Measurements from ENCODE around the gene IRF2. TPM values are rescaled to one million over a fixed set of nuclear protein-coding genes. Genes with fewer than 3 reads are reported as not detected.

Gene IRF2
- total and polyA plus RNA-seq, 2 of the 8 experiments (the other 6 are each of a cell fraction or from before 2014, with no cell fraction given), result 13.8 to 17.0 TPM

GRCh38 chr4:184506527-184507121 lies 32.3 kb upstream of the IRF2 start:
- Histone ChIP-seq H3K56ac (replicated peaks; ENCODE audit: insufficient read length, low read depth, low read length) (no peak overlapping the region), H3K4me3 (ENCODE audit: extremely low read depth in 1 of 4, insufficient read depth in 2 of 4, low read depth in 3 of 4, low read length in 4 of 4) (no peak overlapping the region), H4K5ac (ENCODE audit: insufficient read length, low read depth, low read length) (no peak overlapping the region), H3K36me3 (ENCODE audit: control insufficient read depth in 2 of 4, insufficient read depth in 4 of 4, low read length in 3 of 4) (no peaks in the 10 kb centered on the region), H3K9me3 (ENCODE audit: insufficient read depth in 2 of 2, low read depth in 1 of 2, low read length in 1 of 2) (no peaks in the 10 kb centered on the region), H3K23me2 (ENCODE audit: low read depth, low read length) (no peaks in the 10 kb centered on the region), H2AFZ (ENCODE audit: low read length) (0 out of 2 replicates have a peak overlapping the region, but pooled peaks have one; percentile 62), H3K4me2 (ENCODE audit: insufficient read depth in 1 of 2, low read depth in 2 of 2, low read length in 2 of 2) (no peak overlapping the region), H3K14ac (ENCODE audit: insufficient read length) (no peak overlapping the region), H4K91ac (replicated peaks; ENCODE audit: insufficient read length, low read length) (no peak overlapping the region), H3K27ac (ENCODE audit: low read depth, low read length) (no peak overlapping the region), H3K4ac (replicated peaks; ENCODE audit: insufficient read length, low read depth, low read length) (no peak overlapping the region), H3K18ac (ENCODE audit: extremely low read depth, low read length) (no peak overlapping the region), H3K4me1 (replicated peaks in 1 of 4; ENCODE audit: control insufficient read depth in 3 of 4, insufficient read depth in 4 of 4, low read length in 3 of 4) (no peaks in the 10 kb centered on the region), H3K23ac (ENCODE audit: insufficient read length) (no peak overlapping the region), H2BK12ac (ENCODE audit: low read depth, low read length) (no peak overlapping the region), H3K79me1 (ENCODE audit: low read depth, low read length) (no peaks in the 10 kb centered on the region), H2BK120ac (replicated peaks; ENCODE audit: low read depth, low read length) (no peak overlapping the region), H2BK20ac (ENCODE audit: low read length) (no peak overlapping the region), H3K9ac (replicated peaks in 1 of 4; ENCODE audit: extremely low read depth in 1 of 4, low read depth in 3 of 4, low read length in 3 of 4) (no peak overlapping the region), H4K8ac (ENCODE audit: extremely low read depth, insufficient read depth, low read length) (no peak overlapping the region), H2AK5ac (ENCODE audit: low read depth, low read length) (no peak overlapping the region), H2BK5ac (ENCODE audit: low read depth, low read length) (no peak overlapping the region), H3K27me3 (replicated peaks in 1 of 4; ENCODE audit: control insufficient read depth in 3 of 4, extremely low read depth in 1 of 4, insufficient read depth in 3 of 4, low read length in 3 of 4) (no peaks in the 10 kb centered on the region), H4K20me1 (replicated peaks in 1 of 2; ENCODE audit: control insufficient read depth in 1 of 2, insufficient read depth in 2 of 2, low read length in 2 of 2) (no peaks in the 10 kb centered on the region), H3K79me2 (ENCODE audit: control insufficient read depth in 1 of 2, insufficient read depth in 2 of 2, low read length in 2 of 2) (no peaks in the 10 kb centered on the region), H2BK15ac (ENCODE audit: low read length) (no peak overlapping the region)
- ChIA-PET CTCF (ENCODE audit: partially characterized antibody) (interaction anchor here (0.8 to 3.4 kb wide), 12 partner anchors 9 to 242 kb away, joined by 3 to 8 read pairs (median 4); no protein-coding TSS in a partner anchor), POLR2A (ENCODE audit: partially characterized antibody) (no interaction called here)
- no peak for TF ChIP-seq EZH2 (IDR thresholded peaks at IDR 0.05; ENCODE audit: low read depth, low read length, severe bottlenecking)
- no peak for TF ChIP-seq SP1 (IDR thresholded peaks at IDR 0.05; ENCODE audit: low read depth, low read length)
- TF ChIP-seq CTCF (IDR thresholded peaks at IDR 0.05; ENCODE audit: control extremely low read depth in 1 of 3, insufficient read depth in 1 of 3, low read depth in 1 of 3, low read length in 3 of 3), result peak; percentile 40 to 57 (median 52)
- TF ChIP-seq EP300 (IDR thresholded peaks at IDR 0.05; ENCODE audit: borderline replicate concordance in 1 of 2, low read depth in 2 of 2, low read length in 2 of 2), result no peak
- TF ChIP-seq RAD21 (IDR thresholded peaks at IDR 0.05 in 1 of 2, conservative IDR thresholded peaks at IDR 0.05 in 1 of 2; ENCODE audit: low read depth in 2 of 2, low read length in 2 of 2), result peak; percentile 38 to 47; a peak in 3 of 4 replicates
- WGBS, 2 experiments (ENCODE audit: extremely low coverage in 1 of 2, insufficient coverage in 1 of 2, insufficient read length in 1 of 2, insufficient replicate concordance in 2 of 2, low coverage in 1 of 2, low lambda C conversion rate in 2 of 2, missing lambda C conversion rate in 1 of 2), result 93% methylated on average over 7 of the region's 7 CpGs; no CpG with 5 or more reads in 1 of the 2 experiments
- DNase-seq (ENCODE audit: low read depth in 1 of 2, low spot score in 2 of 2) (no peak), FAIRE-seq (peak; percentile 36)
